Measurements from ENCODE around the gene PFN3.
"Not testable (repeated sequence)": the region's sequence is repeated elsewhere in the genome, so short reads cannot be mapped to it uniquely, and the experiment has no call there.

Gene PFN3

GRCh38 chr5:177367323-177367848, 33.1 kb downstream of the PFN3 start:
- peaks cover 13 to 35% of the 10 kb centered on the region in 2 donors for H3K4me1 ChIP-seq (ENCODE audit: control insufficient read depth in 1 of 2, insufficient read depth in 2 of 2, low read length in 2 of 2)
- H3K27me3 ChIP-seq (ENCODE audit: low read depth, low read length): no peaks in the 10 kb centered on the region
- no peaks in the 10 kb centered on the region for H3K36me3 ChIP-seq (ENCODE audit: control insufficient read depth in 1 of 2, insufficient read depth in 2 of 2, low read length in 2 of 2)
- peak overlapping the region; percentile 33 to 65 for H3K4me3 ChIP-seq (ENCODE audit: low read depth in 1 of 2, low read length in 2 of 2)
- no peaks in the 10 kb centered on the region for H3K9me3 ChIP-seq (ENCODE audit: control insufficient read depth in 1 of 2, low read length in 2 of 2)
- no peak overlapping the region for H3K27ac ChIP-seq (ENCODE audit: low read length)

- Histone ChIP-seq H3K9me3 (ENCODE audit: control insufficient read depth in 1 of 2, low read length in 2 of 2) (no peaks in the 10 kb centered on the region), H3K4me1 (ENCODE audit: control insufficient read depth in 1 of 2, insufficient read depth in 2 of 2, low read length in 2 of 2) (peaks cover 13 to 34% of the 10 kb centered on the region in 2 donors), H3K27ac (ENCODE audit: low read length) (peak overlapping the region; percentile 80), H3K4me3 (ENCODE audit: low read depth in 1 of 2, low read length in 2 of 2) (peak overlapping the region; percentile 33 to 65), H3K36me3 (ENCODE audit: control insufficient read depth in 1 of 2, insufficient read depth in 2 of 2, low read length in 2 of 2) (no peaks in the 10 kb centered on the region), H3K27me3 (ENCODE audit: low read depth, low read length) (no peaks in the 10 kb centered on the region)
Observed at GRCh38 chr5:177366528-177367322, 33.7 kb downstream of the PFN3 start.

DNA sequence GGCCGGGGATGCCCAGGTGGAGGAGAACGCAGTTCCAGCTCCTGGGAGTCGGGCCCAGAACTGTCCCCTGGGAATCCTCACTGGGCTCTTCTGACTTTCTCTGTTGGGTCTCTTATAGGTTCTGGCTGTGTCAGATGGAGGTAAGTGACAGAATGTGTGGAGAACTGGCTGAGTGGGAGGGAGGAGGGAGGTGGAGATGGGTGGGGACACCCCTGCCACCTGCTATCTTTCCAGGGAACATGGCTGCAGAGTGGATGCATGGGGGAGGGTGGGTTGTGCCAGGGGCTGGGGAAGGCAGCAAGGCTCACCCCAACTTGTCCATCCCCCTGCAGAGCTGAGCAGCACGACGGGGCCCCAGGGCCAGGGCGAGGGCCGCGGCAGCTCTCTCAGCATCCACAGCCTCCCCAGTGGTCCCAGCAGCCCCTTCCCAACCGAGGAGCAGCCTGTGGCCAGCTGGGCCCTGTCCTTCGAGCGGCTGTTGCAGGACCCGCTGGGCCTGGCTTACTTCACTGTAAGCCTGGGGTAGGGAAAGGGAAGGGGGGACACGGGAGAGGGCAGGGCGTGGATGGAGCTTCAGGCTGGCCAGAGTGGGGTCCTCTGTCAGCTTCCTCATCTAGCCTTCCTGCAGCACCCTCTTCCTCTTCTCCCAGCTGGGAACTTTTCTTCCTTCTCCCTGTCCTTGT, 34.5 kb downstream of the PFN3 start:
- Histone ChIP-seq H3K27me3 (ENCODE audit: low read depth, low read length) (no peaks in the 10 kb centered on the region), H3K4me3 (ENCODE audit: low read depth in 1 of 2, low read length in 2 of 2) (peak overlapping the region in 1 of 2 donors; percentile 65), H3K36me3 (ENCODE audit: control insufficient read depth in 1 of 2, insufficient read depth in 2 of 2, low read length in 2 of 2) (no peaks in the 10 kb centered on the region), H3K9me3 (ENCODE audit: control insufficient read depth in 1 of 2, low read length in 2 of 2) (no peaks in the 10 kb centered on the region), H3K4me1 (ENCODE audit: control insufficient read depth in 1 of 2, insufficient read depth in 2 of 2, low read length in 2 of 2) (peaks cover 10 to 30% of the 10 kb centered on the region in 2 donors), H3K27ac (ENCODE audit: low read length) (peak overlapping the region; percentile 80)

DNA sequence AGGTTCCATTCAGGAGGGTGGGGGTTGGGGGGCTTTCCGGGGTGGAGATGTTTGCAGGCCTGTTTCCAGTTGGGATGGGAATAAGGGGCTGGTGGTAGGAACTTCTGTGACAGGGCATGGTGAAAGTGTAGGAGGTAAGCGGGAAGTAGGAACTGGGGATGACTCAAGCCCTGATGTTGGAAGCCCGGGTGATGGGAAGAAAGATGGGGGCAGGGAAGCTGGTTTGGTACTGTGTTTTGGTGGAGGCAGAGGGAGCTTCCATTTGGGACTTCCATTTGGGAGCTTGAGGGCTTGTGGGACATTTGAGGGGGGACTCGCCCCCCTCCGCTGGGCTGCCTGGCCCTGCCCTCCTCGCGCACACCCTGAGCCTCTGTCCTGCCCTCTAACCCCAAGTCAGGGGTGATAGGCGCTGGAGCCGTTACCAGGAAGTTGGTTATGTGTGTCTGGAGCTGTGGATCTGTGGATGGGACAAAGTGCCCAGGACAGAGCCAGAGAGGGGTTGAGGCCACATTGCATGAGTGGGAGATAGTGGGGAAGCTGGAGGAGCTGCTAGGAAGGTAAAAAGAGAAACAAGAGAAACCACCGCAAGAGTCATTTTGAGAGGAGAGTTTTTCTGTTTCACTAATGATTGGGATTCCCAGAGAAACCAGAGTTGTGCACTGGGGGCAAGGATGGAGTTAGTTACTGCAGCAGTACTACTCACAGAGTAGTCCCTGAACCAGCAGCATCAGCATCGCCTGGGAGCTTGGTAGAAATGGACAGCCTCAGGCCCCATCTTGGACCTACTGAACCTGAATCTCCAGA, 36.1 kb downstream of the PFN3 start:
- H3K27me3 ChIP-seq (ENCODE audit: low read depth, low read length): no peaks in the 10 kb centered on the region
- H3K27ac ChIP-seq (ENCODE audit: low read length): no peak overlapping the region
- no peak overlapping the region for H3K4me3 ChIP-seq (ENCODE audit: low read depth in 1 of 2, low read length in 2 of 2)
- no peaks in the 10 kb centered on the region for H3K9me3 ChIP-seq (ENCODE audit: control insufficient read depth in 1 of 2, low read length in 2 of 2)
- H3K4me1 ChIP-seq (ENCODE audit: control insufficient read depth in 1 of 2, insufficient read depth in 2 of 2, low read length in 2 of 2): peaks cover 10 to 30% of the 10 kb centered on the region in 2 donors
- H3K36me3 ChIP-seq (ENCODE audit: control insufficient read depth in 1 of 2, insufficient read depth in 2 of 2, low read length in 2 of 2): no peaks in the 10 kb centered on the region

GRCh38 chr5:177363565-177363964, 36.9 kb downstream of the PFN3 start:
- H3K36me3 ChIP-seq (ENCODE audit: control insufficient read depth in 1 of 2, insufficient read depth in 2 of 2, low read length in 2 of 2): no peaks in the 10 kb centered on the region
- peak overlapping the region; percentile 30 to 69 for H3K4me3 ChIP-seq (ENCODE audit: low read depth in 1 of 2, low read length in 2 of 2)
- H3K27me3 ChIP-seq (ENCODE audit: low read depth, low read length): no peaks in the 10 kb centered on the region
- H3K9me3 ChIP-seq (ENCODE audit: control insufficient read depth in 1 of 2, low read length in 2 of 2): no peaks in the 10 kb centered on the region
- peaks cover 10 to 30% of the 10 kb centered on the region in 2 donors for H3K4me1 ChIP-seq (ENCODE audit: control insufficient read depth in 1 of 2, insufficient read depth in 2 of 2, low read length in 2 of 2)
- H3K27ac ChIP-seq (ENCODE audit: low read length): no peak overlapping the region

- Histone ChIP-seq H3K4me1 (ENCODE audit: control insufficient read depth in 1 of 2, insufficient read depth in 2 of 2, low read length in 2 of 2) (peaks cover 10 to 30% of the 10 kb centered on the region in 2 donors), H3K4me3 (ENCODE audit: low read depth in 1 of 2, low read length in 2 of 2) (peak overlapping the region; percentile 30 to 69), H3K27ac (ENCODE audit: low read length) (no peak overlapping the region)
Observed at GRCh38 chr5:177362610-177363507, 37.6 kb downstream of the PFN3 start.

GRCh38 chr5:177362292-177362609, 38.2 kb downstream of the PFN3 start:
- Histone ChIP-seq H3K4me1 (ENCODE audit: control insufficient read depth in 1 of 2, insufficient read depth in 2 of 2, low read length in 2 of 2) (peaks cover 10 to 30% of the 10 kb centered on the region in 2 donors), H3K4me3 (ENCODE audit: low read depth in 1 of 2, low read length in 2 of 2) (no peak overlapping the region), H3K36me3 (ENCODE audit: control insufficient read depth in 1 of 2, insufficient read depth in 2 of 2, low read length in 2 of 2) (no peaks in the 10 kb centered on the region), H3K9me3 (ENCODE audit: control insufficient read depth in 1 of 2, low read length in 2 of 2) (no peaks in the 10 kb centered on the region), H3K27ac (ENCODE audit: low read length) (no peak overlapping the region), H3K27me3 (ENCODE audit: low read depth, low read length) (no peaks in the 10 kb centered on the region)

More at GRCh38 chr5:177362610-177363507, 37.6 kb downstream of the PFN3 start:
- Histone ChIP-seq H3K36me3 (ENCODE audit: control insufficient read depth in 1 of 2, insufficient read depth in 2 of 2, low read length in 2 of 2) (no peaks in the 10 kb centered on the region), H3K9me3 (ENCODE audit: control insufficient read depth in 1 of 2, low read length in 2 of 2) (no peaks in the 10 kb centered on the region), H3K27me3 (ENCODE audit: low read depth, low read length) (no peaks in the 10 kb centered on the region)

DNA sequence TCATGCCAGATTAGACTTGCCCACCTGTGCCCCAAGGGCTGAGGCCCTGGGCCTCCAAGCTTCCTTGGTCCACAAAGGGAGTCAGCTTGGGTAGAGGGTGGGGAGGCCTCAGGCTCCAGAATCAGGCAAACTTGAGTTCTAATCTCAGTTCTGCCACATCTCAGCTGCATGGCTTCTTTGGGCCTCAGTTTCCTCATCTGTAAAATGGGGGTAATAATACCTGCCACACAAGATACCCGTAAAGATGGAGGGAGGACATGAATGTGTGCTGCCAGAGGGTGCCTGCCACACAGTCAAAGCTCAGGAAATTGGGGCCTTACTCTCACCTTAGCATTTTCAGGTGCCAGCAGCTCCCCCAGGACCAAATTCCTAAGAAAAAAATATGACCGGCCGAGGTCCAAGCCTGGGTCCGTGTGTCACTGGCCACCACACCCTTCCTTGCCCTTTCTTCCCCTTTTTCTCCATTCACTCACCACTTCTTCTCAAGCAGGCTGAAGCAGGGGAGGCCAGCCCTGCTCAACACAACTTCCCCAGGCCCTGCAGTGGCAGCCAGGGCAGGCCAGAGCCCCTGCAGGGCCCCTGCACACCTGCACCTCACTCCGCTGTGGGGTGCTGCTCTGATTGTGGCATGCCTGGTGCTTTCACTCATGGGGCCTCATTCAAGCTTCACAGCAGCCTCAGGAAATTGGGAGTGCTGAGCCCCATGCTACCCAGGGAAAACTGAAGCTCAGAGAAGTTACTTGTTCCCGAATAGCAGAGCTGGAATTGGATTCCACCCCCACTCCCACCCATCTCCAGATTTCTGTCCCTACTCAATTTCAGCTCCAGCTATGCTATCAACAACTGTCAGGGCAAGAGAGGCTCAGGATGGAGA, 38.8 kb downstream of the PFN3 start:
- Histone ChIP-seq H3K27me3 (ENCODE audit: low read depth, low read length) (no peaks in the 10 kb centered on the region), H3K4me3 (ENCODE audit: low read depth in 1 of 2, low read length in 2 of 2) (no peak overlapping the region)

DNA sequence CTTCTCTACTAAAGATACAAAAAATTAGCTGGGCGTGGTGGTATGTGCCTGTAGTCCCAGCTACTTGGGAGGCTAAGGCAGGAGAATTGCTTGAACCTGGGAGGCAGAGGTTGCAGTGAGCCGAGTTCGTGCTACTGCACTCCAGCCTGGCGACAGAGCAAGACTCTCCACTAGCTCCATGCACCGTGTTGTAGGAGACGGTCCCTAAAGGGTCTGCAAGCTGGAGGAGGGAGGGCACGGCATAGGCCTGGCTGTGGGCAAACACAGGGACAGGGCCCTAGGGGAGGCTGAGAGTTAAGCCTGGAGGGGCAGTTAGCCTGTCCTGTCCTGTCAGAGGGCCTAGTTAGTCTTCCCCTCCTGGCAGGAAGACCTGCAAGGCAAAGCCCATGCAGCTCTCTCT, 39.7 kb downstream of the PFN3 start:
- not testable (repeated sequence) for H3K36me3 ChIP-seq (ENCODE audit: control insufficient read depth in 1 of 2, insufficient read depth in 2 of 2, low read length in 2 of 2); H3K9me3 ChIP-seq (ENCODE audit: control insufficient read depth in 1 of 2, low read length in 2 of 2); H3K4me3 ChIP-seq (ENCODE audit: low read depth in 1 of 2, low read length in 2 of 2); H3K27ac ChIP-seq (ENCODE audit: low read length); H3K27me3 ChIP-seq (ENCODE audit: low read depth, low read length)
- H3K4me1 ChIP-seq (ENCODE audit: control insufficient read depth in 1 of 2, insufficient read depth in 2 of 2, low read length in 2 of 2): peaks cover 8 to 25% of the 10 kb centered on the region in 2 donors

More for the DNA sequence above, 38.8 kb downstream of the PFN3 start:
- H3K36me3 ChIP-seq (ENCODE audit: control insufficient read depth in 1 of 2, insufficient read depth in 2 of 2, low read length in 2 of 2): no peaks in the 10 kb centered on the region
- H3K9me3 ChIP-seq (ENCODE audit: control insufficient read depth in 1 of 2, low read length in 2 of 2): no peaks in the 10 kb centered on the region
- H3K27ac ChIP-seq (ENCODE audit: low read length): no peak overlapping the region
- H3K4me1 ChIP-seq (ENCODE audit: control insufficient read depth in 1 of 2, insufficient read depth in 2 of 2, low read length in 2 of 2): peaks cover 10 to 30% of the 10 kb centered on the region in 2 donors

- no peaks in the 10 kb centered on the region for H3K27me3 ChIP-seq (ENCODE audit: low read depth, low read length)
- H3K4me1 ChIP-seq (ENCODE audit: control insufficient read depth in 1 of 2, insufficient read depth in 2 of 2, low read length in 2 of 2): peaks cover 6 to 22% of the 10 kb centered on the region in 2 donors
Observed at GRCh38 chr5:177359860-177360259, 40.6 kb downstream of the PFN3 start.

More at GRCh38 chr5:177359860-177360259, 40.6 kb downstream of the PFN3 start:
- no peaks in the 10 kb centered on the region for H3K36me3 ChIP-seq (ENCODE audit: control insufficient read depth in 1 of 2, insufficient read depth in 2 of 2, low read length in 2 of 2)
- H3K9me3 ChIP-seq (ENCODE audit: control insufficient read depth in 1 of 2, low read length in 2 of 2): no peaks in the 10 kb centered on the region
- no peak overlapping the region for H3K27ac ChIP-seq (ENCODE audit: low read length)
- no peak overlapping the region for H3K4me3 ChIP-seq (ENCODE audit: low read depth in 1 of 2, low read length in 2 of 2)
